PC-3 (cell line): ENCODE data around the gene ZNF668. TPM values are rescaled to one million over a fixed set of nuclear protein-coding genes. Genes with fewer than 3 reads are reported as not detected.

Source experiments
- ATAC-seq: fragments of 200-7000 bp; cut with Tn5 transposase; 2 replicates; pipeline ENCODE4 v1.9.1; 2020; ENCODE audit warnings: mild to moderate bottlenecking, moderate library complexity
- BruUV-seq: library from RNA; stranded (reverse); fragments of 400-500 nt; replicated peaks from 2 replicates; lab custom pipeline; 2021; lab: Mats Ljungman, UMichigan
- CTCF ChIA-PET: fragments of 300-600 bp; sonication (Branson Sonifier 250); formaldehyde crosslinking; loops from one replicate; lab custom pipeline; 2022; ENCODE audit warnings: antibody characterized with exemption; lab: Charles Lee
- POLR2A ChIA-PET: fragments of 300-600 bp; sonication (Branson Sonifier 250); formaldehyde crosslinking; loops from one replicate; lab custom pipeline; 2022; ENCODE audit warnings: antibody characterized with exemption; ENCODE audit not compliant: unreplicated experiment; lab: Charles Lee
- DNase-seq: peaks from one replicate; pipeline ENCODE4 v3.0.0-alpha.2; 2015
- H2AFZ ChIP-seq: fragments of 300-600 bp; sonication (generic); 2 replicates; pipeline ENCODE4 v1.6.0; 2016; ENCODE audit warnings: antibody characterized with exemption, low read length
- H3F3A ChIP-seq: fragments of 300-600 bp; sonication (generic); one replicate; pipeline ENCODE4 v1.6.0; 2017; ENCODE audit warnings: antibody characterized with exemption, low read length, control low read depth, mild to moderate bottlenecking; ENCODE audit not compliant: unreplicated experiment
- H3K27ac ChIP-seq: fragments of 300-600 bp; sonication (generic); 2 replicates; pipeline ENCODE4 v1.5.1; 2016; ENCODE audit warnings: mild to moderate bottlenecking, low read length
- H3K27me3 ChIP-seq: fragments of 300-600 bp; sonication (generic); 2 replicates; pipeline ENCODE4 v1.6.1; 2016; ENCODE audit warnings: low read length, mixed read lengths
- H3K36me3 ChIP-seq: fragments of 300-600 bp; sonication (generic); 2 replicates; pipeline ENCODE4 v1.6.1; 2016; ENCODE audit warnings: low read depth, mixed run types, low read length, mixed read lengths
- H3K4me1 ChIP-seq: fragments of 300-600 bp; sonication (generic); 2 replicates; pipeline ENCODE4 v1.5.1; 2016; ENCODE audit warnings: low read length; ENCODE audit not compliant: insufficient read depth
- H3K4me2 ChIP-seq: fragments of 300-600 bp; sonication (generic); 2 replicates; pipeline ENCODE4 v1.6.0; 2016; ENCODE audit warnings: low read length
- H3K4me3 ChIP-seq: fragments of 300-600 bp; sonication (generic); 2 replicates; pipeline ENCODE4 v1.5.1; 2016; ENCODE audit warnings: mild to moderate bottlenecking, low read length, mixed read lengths
- H3K79me2 ChIP-seq: fragments of 300-600 bp; sonication (generic); 2 replicates; pipeline ENCODE4 v1.6.1; 2017; ENCODE audit warnings: low read length, mixed read lengths
- H3K9ac ChIP-seq: fragments of 300-600 bp; sonication (generic); 2 replicates; pipeline ENCODE4 v1.6.0; 2016; ENCODE audit warnings: mild to moderate bottlenecking, low read length
- H3K9me2 ChIP-seq: fragments of 300-600 bp; sonication (generic); replicated peaks from 2 replicates; pipeline ENCODE4 v1.6.1; 2016; ENCODE audit warnings: mixed run types, low read length, mixed read lengths
- H3K9me3 ChIP-seq: fragments of 300-600 bp; sonication (generic); 2 replicates; pipeline ENCODE4 v1.6.1; 2016; ENCODE audit warnings: low read length, mixed read lengths
- H4K20me1 ChIP-seq: fragments of 300-600 bp; sonication (generic); 2 replicates; pipeline ENCODE4 v1.6.1; 2016; ENCODE audit warnings: low read length, mixed read lengths
- EZH2 ChIP-seq: fragments of 300-600 bp; sonication (generic); IDR thresholded peaks from one replicate; pipeline ENCODE4 v1.6.1; 2017; ENCODE audit warnings: antibody characterized with exemption, mild to moderate bottlenecking, low read length; ENCODE audit not compliant: unreplicated experiment
- EZH2phosphoT487 ChIP-seq: fragments of 300-600 bp; sonication (generic); IDR thresholded peaks from 2 replicates; pipeline ENCODE4 v1.6.1; 2018; ENCODE audit warnings: mild to moderate bottlenecking, antibody characterized with exemption, low read length, borderline replicate concordance
- intact Hi-C: fragments of 100-400 bp; cut with micrococcal nuclease; formaldehyde crosslinking; loops from 2 replicates; pipeline ENCODE4 v1.9.0; 2023
- total RNA-seq: library from RNA; depleted of rRNA; stranded (reverse); fragments of >200 nt; gene quantifications from 2 replicates; pipeline ENCODE4 v1.2.3, GENCODE V29; 2014
- TF ChIP-seq, protein P1 (sequence below): fragments of 300-600 bp; sonication (generic); conservative IDR thresholded peaks from 2 replicates; pipeline ENCODE4 v1.5.1; 2017; ENCODE audit warnings: antibody characterized with exemption, low read depth, mild to moderate bottlenecking, low read length

ZNF668 gene
- total RNA-seq, 1 experiment from 2014 or later = 15.6 TPM

DNA sequence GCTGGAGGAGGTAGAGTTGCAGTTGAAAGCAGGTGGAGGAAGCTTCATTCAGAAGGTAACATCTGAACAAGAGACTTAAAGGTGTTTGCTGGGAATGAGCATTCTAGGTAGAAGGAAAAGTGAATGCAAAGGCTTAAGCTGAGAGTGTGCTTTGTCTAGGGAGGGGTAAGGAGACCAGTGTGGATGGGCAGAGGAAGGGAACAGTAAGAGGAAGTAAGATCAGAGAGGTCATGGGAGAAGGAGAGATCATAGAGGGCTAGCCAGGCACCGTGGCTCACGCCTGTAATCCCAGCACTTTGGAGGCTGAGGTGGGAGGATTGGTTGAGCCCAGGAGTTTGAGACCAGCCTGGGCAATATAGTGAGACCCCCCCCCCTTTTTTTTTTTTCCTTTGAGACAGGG lies 37.3 kb downstream of the ZNF668 start:
- no peaks in the 10 kb centered on the region for H3K27me3 ChIP-seq
- no peak overlapping the region for H3K9ac ChIP-seq
- H2AFZ ChIP-seq = no peak overlapping the region
- BruUV-seq = no TSS peak
- no peaks in the 10 kb centered on the region for H3F3A ChIP-seq
- DNase-seq = no peak
- H3K4me2 ChIP-seq = no peak overlapping the region
- no peak for ATAC-seq
- ChIA-PET POLR2A (no interaction called here), CTCF (interaction anchor here (0.6 kb wide), 1 partner anchor 832 kb away, joined by 4 read pairs; no protein-coding TSS in a partner anchor)
- no peaks in the 10 kb centered on the region; the same call in 1 of the 2 replicates for H4K20me1 ChIP-seq
- TF ChIP-seq EZH2phosphoT487 (no peak), EZH2 (no peak)
- TF ChIP-seq, protein P1, sequence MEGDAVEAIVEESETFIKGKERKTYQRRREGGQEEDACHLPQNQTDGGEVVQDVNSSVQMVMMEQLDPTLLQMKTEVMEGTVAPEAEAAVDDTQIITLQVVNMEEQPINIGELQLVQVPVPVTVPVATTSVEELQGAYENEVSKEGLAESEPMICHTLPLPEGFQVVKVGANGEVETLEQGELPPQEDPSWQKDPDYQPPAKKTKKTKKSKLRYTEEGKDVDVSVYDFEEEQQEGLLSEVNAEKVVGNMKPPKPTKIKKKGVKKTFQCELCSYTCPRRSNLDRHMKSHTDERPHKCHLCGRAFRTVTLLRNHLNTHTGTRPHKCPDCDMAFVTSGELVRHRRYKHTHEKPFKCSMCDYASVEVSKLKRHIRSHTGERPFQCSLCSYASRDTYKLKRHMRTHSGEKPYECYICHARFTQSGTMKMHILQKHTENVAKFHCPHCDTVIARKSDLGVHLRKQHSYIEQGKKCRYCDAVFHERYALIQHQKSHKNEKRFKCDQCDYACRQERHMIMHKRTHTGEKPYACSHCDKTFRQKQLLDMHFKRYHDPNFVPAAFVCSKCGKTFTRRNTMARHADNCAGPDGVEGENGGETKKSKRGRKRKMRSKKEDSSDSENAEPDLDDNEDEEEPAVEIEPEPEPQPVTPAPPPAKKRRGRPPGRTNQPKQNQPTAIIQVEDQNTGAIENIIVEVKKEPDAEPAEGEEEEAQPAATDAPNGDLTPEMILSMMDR = no peak
- H3K36me3 ChIP-seq = no peaks in the 10 kb centered on the region
- H3K79me2 ChIP-seq = peaks cover 16% of the 10 kb centered on the region
- H3K9me3 ChIP-seq = no peaks in the 10 kb centered on the region
- no peaks in the 10 kb centered on the region for H3K9me2 ChIP-seq
- H3K4me3 ChIP-seq = no peak overlapping the region
- no peak overlapping the region for H3K27ac ChIP-seq
- intact Hi-C loops = no loop called here
- H3K4me1 ChIP-seq = peaks cover 11% of the 10 kb centered on the region; the same call in 1 of the 2 replicates

DNA sequence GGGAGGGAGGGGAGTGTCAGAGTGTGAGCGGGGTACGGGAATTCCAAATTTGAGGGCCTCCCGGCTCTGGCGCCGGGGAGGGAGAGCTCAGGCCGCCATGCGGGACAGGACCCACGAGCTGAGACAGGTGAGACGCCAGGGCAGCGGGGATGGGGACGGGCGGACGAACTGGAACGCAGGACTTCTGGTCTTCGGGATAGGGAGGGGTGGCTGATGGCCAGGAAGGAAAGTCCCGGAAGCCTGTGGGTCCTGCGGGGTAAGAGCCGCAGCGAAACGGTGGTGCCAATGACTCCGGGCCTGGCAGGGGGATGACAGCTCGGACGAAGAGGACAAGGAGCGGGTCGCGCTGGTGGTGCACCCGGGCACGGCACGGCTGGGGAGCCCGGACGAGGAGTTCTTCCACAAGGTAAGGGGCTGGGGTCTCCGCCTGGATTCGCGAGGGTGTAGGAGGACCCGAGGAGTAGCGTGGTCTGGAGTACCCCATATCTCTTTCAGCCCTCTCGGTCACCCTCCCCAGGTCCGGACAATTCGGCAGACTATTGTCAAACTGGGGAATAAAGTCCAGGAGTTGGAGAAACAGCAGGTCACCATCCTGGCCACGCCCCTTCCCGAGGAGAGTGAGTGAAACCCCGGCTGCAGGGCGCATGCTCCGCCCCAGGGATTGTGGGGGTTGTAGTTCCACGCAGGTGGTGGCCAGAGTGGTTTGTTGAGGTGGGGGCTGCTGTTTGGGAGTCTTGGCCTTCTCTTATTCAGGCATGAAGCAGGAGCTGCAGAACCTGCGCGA lies 40.1 kb downstream of the ZNF668 start:
- DNase-seq (peak; percentile 73), ATAC-seq (peak; percentile 81)
- Histone ChIP-seq H2AFZ (peak overlapping the region; percentile 98), H3K27ac (peak overlapping the region; percentile 25; the same call in 1 of the 2 replicates), H3K4me2 (peak overlapping the region; percentile 92), H3K79me2 (peaks cover 16% of the 10 kb centered on the region), H3K4me3 (peak overlapping the region; percentile 98), H3K9me3 (no peaks in the 10 kb centered on the region), H4K20me1 (no peaks in the 10 kb centered on the region; the same call in 1 of the 2 replicates), H3K9me2 (no peaks in the 10 kb centered on the region), H3K9ac (peak overlapping the region; percentile 85), H3K27me3 (no peaks in the 10 kb centered on the region), H3K4me1 (peaks cover 11% of the 10 kb centered on the region; the same call in 1 of the 2 replicates), H3F3A (no peaks in the 10 kb centered on the region), H3K36me3 (no peaks in the 10 kb centered on the region)
- TSS peak; percentile 75 for BruUV-seq
- TF ChIP-seq EZH2 (no peak), EZH2phosphoT487 (no peak)
- TF ChIP-seq, protein P1 = no peak
- intact Hi-C loops = loop anchor here (2.0 to 5.0 kb wide), 2 partner anchors 37 to 39 kb away; no protein-coding TSS in a partner anchor
- ChIA-PET CTCF (no interaction called here), POLR2A (no interaction called here)
